Bronchial epithelial cell (primary cell): Measurements from ENCODE around the gene NOS3. TPM values are rescaled to one million over a fixed set of nuclear protein-coding genes. Genes with fewer than 3 reads are reported as not detected.

Experiments used
- DNase-seq: peaks from one replicate; pipeline ENCODE4 v3.0.0-alpha.2; 2010; ENCODE audit warnings: low read depth
- FAIRE-seq: peaks from 2 replicates; lab custom pipeline; 2011; peaks lifted over from hg19 to GRCh38; lab: Jason Lieb, UNC
- H3K27me3 ChIP-seq: 2 replicates; pipeline ENCODE4 v1.5.1; 2011; ENCODE audit warnings: low read length; ENCODE audit not compliant: control insufficient read depth, insufficient read depth
- H3K36me3 ChIP-seq: 2 replicates; pipeline ENCODE4 v1.5.1; 2011; ENCODE audit warnings: low read length; ENCODE audit not compliant: control insufficient read depth, insufficient read depth
- H3K4me3 ChIP-seq: 2 replicates; pipeline ENCODE4 v1.5.1; 2011; ENCODE audit warnings: mild to moderate bottlenecking, low read depth, low read length, control low read depth
- total RNA-seq: library from RNA; depleted of rRNA; stranded (reverse); fragments of >200 nt; gene quantifications from 2 replicates; pipeline ENCODE4 v1.2.1, GENCODE V29; 2014
- TF ChIP-seq, protein P1 (sequence below): IDR thresholded peaks from 2 replicates; pipeline ENCODE4 v1.5.1; 2011; ENCODE audit warnings: mild to moderate bottlenecking, moderate library complexity, low read length, control low read depth, inconsistent platforms; ENCODE audit not compliant: insufficient read depth, severe bottlenecking

The NOS3 gene
- total RNA-seq, 1 donor from 2014 or later = under 0.01 TPM

DNA sequence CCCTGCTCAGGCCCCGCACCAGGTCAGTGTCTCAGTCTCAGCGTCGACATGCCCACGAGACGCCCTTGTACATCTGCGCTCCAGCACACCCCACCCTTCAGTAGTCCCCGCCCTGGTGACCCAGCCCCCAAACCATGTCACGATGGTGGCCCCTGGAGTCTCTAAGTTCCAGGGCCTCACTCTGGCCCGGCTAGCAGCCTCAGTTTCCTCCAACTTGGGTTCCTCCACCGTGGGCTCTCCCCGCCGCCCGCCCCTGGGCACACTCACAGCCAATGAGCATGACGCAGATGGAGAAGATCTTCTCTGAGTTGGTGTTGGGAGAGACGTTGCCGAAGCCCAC lies 39.7 kb upstream of the NOS3 start:
- Histone ChIP-seq H3K36me3 (no peaks in the 10 kb centered on the region), H3K27me3 (peaks cover 3% of the 10 kb centered on the region), H3K4me3 (no peak overlapping the region)
- FAIRE-seq (no peak), DNase-seq (no peak)
- TF ChIP-seq, protein P1, sequence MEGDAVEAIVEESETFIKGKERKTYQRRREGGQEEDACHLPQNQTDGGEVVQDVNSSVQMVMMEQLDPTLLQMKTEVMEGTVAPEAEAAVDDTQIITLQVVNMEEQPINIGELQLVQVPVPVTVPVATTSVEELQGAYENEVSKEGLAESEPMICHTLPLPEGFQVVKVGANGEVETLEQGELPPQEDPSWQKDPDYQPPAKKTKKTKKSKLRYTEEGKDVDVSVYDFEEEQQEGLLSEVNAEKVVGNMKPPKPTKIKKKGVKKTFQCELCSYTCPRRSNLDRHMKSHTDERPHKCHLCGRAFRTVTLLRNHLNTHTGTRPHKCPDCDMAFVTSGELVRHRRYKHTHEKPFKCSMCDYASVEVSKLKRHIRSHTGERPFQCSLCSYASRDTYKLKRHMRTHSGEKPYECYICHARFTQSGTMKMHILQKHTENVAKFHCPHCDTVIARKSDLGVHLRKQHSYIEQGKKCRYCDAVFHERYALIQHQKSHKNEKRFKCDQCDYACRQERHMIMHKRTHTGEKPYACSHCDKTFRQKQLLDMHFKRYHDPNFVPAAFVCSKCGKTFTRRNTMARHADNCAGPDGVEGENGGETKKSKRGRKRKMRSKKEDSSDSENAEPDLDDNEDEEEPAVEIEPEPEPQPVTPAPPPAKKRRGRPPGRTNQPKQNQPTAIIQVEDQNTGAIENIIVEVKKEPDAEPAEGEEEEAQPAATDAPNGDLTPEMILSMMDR = no peak

DNA sequence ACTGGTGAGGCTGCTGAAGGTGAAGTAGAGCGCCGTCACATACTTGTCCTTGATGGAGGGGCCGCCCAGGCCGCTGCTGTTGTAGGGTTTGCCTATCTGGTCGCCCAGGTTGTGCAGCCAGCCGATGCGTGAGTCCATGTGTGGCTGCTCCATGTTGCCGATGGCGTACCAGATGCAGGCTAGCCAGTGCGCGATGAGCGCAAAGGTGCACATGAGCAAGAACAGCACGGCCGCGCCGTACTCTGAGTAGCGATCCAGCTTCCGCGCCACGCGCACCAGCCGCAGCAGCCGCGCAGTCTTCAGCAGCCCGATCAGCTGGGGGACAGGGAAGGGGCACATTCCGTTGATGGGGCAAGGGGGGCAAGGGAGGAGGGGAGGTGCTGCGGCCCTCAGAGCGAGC lies 39.3 kb upstream of the NOS3 start:
- no peak for DNase-seq
- TF ChIP-seq, protein P1 = no peak
- Histone ChIP-seq H3K4me3 (no peak overlapping the region), H3K36me3 (no peaks in the 10 kb centered on the region), H3K27me3 (peaks cover 3% of the 10 kb centered on the region)
- no peak for FAIRE-seq

DNA sequence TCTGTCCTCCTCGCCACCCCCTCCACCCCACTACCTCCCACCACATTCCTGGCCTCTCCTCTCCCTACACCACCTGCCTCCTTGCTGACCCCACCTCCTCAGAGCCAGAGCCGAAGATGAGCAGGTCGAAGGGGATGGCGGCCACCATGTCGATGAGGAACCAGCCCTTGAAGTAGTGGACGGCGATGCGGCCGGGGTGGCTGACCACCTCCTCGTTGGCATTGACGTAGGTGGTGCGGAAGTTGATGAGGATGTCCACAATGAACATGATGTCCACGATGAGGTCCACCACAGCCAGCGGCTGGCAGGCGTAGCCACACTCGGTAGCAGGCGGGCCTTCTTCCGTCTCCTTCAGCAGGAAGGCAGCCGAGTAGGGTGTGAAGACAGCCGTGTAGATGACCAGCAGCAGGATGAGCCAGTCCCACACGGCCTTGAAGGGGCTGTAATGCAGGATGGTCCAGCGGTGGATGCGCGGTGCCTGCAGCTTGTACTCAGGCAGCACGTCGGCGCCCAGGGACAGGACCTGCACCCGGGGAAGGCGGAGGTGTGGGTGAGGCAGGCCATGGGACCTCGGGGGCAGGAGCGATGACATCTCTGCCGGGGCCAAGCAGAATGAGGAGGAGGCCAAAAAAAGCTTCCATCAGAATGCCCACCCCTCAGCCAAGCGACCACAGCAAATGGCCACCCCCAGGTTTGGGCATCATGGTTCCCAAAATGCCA lies 38.3 kb upstream of the NOS3 start:
- Histone ChIP-seq H3K4me3 (no peak overlapping the region), H3K36me3 (no peaks in the 10 kb centered on the region), H3K27me3 (peaks cover 3% of the 10 kb centered on the region)
- no peak for FAIRE-seq
- no peak for DNase-seq
- TF ChIP-seq, protein P1 = no peak

DNA sequence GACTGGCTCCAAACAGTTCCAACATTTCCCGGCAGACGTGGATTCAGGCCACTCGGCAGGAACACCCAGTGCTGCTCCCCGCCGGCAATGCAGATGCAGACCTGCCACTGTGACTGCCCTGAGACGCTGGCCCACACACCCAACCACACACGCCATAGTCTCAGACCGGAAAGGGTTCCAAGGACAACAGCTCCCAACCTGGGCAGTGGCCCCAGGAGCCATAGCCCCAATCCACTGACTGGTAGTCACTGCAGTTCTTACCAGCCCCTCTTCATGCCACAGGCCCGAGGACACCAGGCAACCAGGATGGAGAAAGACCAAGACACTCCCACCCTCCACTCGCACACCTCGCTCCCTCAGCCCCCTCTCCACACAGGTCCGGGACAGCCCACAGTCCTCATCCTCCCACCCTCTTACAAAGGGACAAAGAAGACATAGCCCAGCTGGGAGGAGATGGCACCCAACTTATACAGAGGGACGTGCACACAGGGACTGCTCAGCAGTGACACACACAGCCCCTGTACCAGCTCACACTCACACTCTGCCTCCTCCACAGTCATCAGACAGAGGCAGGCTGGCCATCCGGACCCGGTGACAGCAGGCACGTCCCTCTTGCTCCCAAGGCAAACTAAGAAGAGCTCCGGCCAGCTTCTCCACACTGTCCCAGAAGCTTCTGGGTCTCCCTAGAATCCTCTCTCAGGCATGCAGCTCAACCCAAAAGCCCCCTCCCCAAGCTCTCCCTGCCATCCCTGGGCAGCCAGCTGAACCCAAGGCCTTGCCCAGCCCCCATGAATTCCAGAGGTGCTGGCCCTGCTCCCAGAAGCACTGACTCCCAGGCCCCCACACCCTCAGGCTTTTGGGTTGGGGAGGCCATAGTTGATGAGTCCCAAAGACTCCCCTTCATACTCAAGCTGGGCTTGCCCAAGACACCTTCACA lies 37.5 kb upstream of the NOS3 start:
- no peak for FAIRE-seq
- no peak for DNase-seq
- Histone ChIP-seq H3K27me3 (peaks cover 3% of the 10 kb centered on the region), H3K36me3 (no peaks in the 10 kb centered on the region), H3K4me3 (no peak overlapping the region)
- TF ChIP-seq, protein P1 = no peak

DNA sequence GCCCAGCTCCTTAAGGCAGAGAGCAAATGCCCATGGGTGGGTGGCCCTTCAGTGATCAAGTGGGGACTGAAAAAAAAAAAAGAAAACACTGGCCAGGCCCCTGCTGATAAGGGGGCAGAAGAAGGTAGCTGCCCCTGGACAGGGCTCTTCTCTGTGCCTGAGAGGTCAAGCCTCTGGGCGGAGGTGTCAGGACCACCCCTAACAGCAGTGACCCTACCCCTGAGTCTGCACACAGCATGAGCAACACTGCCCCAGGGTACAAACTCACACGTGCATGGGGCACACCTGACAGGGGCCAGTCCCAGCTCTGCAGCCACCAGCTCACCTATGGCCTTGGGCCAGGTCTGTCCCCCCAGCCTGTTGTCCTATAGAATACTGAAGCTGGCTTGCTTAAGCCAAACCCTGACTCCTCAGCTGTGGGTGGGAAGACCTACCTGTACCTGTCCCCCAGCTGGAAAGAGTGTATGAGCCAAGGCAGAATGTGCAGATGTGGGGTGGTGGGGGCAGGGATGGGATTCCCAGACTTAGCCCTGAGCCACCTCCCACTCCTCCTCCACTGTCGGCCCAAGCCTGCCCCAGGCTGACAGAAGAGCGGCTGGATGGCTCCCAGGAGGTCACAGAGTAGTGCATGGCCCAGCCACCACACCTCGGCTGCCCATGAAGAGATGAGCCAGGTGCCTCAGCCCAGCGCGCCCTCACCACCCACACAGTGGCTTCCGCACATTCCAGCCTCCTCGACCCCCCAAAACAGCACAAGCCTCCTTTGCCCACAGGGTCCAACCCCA lies 36.4 kb upstream of the NOS3 start:
- no peaks in the 10 kb centered on the region for H3K36me3 ChIP-seq
- FAIRE-seq (no peak), DNase-seq (no peak)
- H3K27me3 ChIP-seq = peaks cover 3% of the 10 kb centered on the region
- no peak overlapping the region for H3K4me3 ChIP-seq
- TF ChIP-seq, protein P1 = no peak
